H1 (cell line): Measurements from ENCODE around the gene CHAC1.

Experiments
- EGR1 ChIP-seq: IDR thresholded peaks from 2 replicates; pipeline ENCODE4 v1.6.1; 2011; ENCODE audit warnings: low read depth, low read length, borderline replicate concordance
- JUN ChIP-seq: IDR thresholded peaks from 2 replicates; pipeline ENCODE4 v1.6.1; 2011; ENCODE audit warnings: low read depth, mild to moderate bottlenecking, improper control_type of control experiment, low read length
- KDM1A ChIP-seq: fragments of 200-600, 300-600 bp; sonication (generic); IDR thresholded peaks from 2 replicates; pipeline ENCODE4 v1.7.1; 2016; ENCODE audit warnings: mild to moderate bottlenecking, low read length, borderline replicate concordance
- POLR2A ChIP-seq, 2 experiments: IDR thresholded peaks; 1 replicate in 1 of 2; 2 replicates in 1 of 2; pipeline ENCODE4 v1.6.1; 2011; ENCODE audit warnings: low read depth in 2 of 2, low read length in 2 of 2, mild to moderate bottlenecking in 2 of 2; ENCODE audit errors: control extremely low read depth in 1 of 2
- POLR2AphosphoS5 ChIP-seq: IDR thresholded peaks from 2 replicates; pipeline ENCODE4 v1.6.1; 2011; ENCODE audit warnings: low read depth, low read length
- RAD21 ChIP-seq, 2 experiments: IDR thresholded peaks in 1 of 2; conservative IDR thresholded peaks in 1 of 2; 2 replicates each; pipeline ENCODE4 v1.6.1; 2011; ENCODE audit warnings: low read depth in 2 of 2, low read length in 2 of 2, improper control_type of control experiment in 1 of 2, inconsistent platforms in 1 of 2, mild to moderate bottlenecking in 1 of 2, moderate library complexity in 1 of 2
- SIRT6 ChIP-seq: IDR thresholded peaks from one replicate; pipeline ENCODE4 v1.7.1; 2012; ENCODE audit warnings: low read length, inconsistent platforms
- SRF ChIP-seq: IDR thresholded peaks from 2 replicates; pipeline ENCODE4 v1.6.1; 2011; ENCODE audit warnings: mild to moderate bottlenecking, low read depth, low read length, moderate library complexity
- TAF1 ChIP-seq: IDR thresholded peaks from 2 replicates; pipeline ENCODE4 v1.6.1; 2011; ENCODE audit warnings: mild to moderate bottlenecking, low read depth, low read length
- TF ChIP-seq, protein P1 (sequence below), 3 experiments: IDR thresholded peaks; 1 replicate in 2 of 3; 2 replicates in 1 of 3; pipeline versions ENCODE4 v1.5.1 to v1.6.1; 2011; ENCODE audit warnings: low read length in 3 of 3, mild to moderate bottlenecking in 3 of 3, inconsistent platforms in 2 of 3, low read depth in 1 of 3, moderate library complexity in 1 of 3; ENCODE audit not compliant: insufficient read depth in 1 of 3; ENCODE audit errors: control extremely low read depth in 1 of 3

DNA sequence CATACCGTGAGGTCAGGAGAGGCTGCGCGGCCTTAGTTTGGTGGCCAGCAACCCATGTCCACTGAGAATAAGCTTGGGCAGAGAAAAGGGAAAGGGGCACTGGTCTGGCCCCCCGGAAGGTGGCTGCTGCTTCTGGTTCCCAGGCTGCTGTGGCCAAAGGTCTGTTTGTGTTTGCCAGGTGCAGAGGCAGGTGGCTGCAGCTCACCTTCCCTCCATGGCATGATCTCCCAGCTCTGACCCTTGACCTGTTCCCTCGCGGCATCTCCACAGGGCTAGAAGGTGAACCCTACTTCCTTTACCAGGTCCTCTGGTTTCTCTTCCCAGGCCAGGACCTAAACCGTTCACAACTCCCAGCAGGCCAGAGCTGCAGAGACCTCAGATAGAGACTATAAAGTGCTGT, 45.2 kb upstream of the CHAC1 start:
- no peak for TF ChIP-seq POLR2AphosphoS5
- TF ChIP-seq, protein P1, sequence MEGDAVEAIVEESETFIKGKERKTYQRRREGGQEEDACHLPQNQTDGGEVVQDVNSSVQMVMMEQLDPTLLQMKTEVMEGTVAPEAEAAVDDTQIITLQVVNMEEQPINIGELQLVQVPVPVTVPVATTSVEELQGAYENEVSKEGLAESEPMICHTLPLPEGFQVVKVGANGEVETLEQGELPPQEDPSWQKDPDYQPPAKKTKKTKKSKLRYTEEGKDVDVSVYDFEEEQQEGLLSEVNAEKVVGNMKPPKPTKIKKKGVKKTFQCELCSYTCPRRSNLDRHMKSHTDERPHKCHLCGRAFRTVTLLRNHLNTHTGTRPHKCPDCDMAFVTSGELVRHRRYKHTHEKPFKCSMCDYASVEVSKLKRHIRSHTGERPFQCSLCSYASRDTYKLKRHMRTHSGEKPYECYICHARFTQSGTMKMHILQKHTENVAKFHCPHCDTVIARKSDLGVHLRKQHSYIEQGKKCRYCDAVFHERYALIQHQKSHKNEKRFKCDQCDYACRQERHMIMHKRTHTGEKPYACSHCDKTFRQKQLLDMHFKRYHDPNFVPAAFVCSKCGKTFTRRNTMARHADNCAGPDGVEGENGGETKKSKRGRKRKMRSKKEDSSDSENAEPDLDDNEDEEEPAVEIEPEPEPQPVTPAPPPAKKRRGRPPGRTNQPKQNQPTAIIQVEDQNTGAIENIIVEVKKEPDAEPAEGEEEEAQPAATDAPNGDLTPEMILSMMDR (IDR thresholded peaks at IDR 0.05; ENCODE audit: control extremely low read depth in 1 of 3, insufficient read depth in 1 of 3, low read depth in 1 of 3, low read length in 3 of 3), result no peak
- TF ChIP-seq POLR2A (IDR thresholded peaks at IDR 0.05; ENCODE audit: control extremely low read depth in 1 of 2, low read depth in 2 of 2, low read length in 2 of 2), result no peak
- no peak for TF ChIP-seq RAD21 (IDR thresholded peaks at IDR 0.05 in 1 of 2, conservative IDR thresholded peaks at IDR 0.05 in 1 of 2; ENCODE audit: low read depth in 2 of 2, low read length in 2 of 2)
- no peak for TF ChIP-seq EGR1
- no peak for TF ChIP-seq TAF1
- no peak for TF ChIP-seq SIRT6
- no peak for TF ChIP-seq JUN
- no peak for TF ChIP-seq SRF
- TF ChIP-seq KDM1A, result no peak
